ENCODE results near the gene SLX9.

SLX9 gene

GRCh38 chr21:45001134-45002095, 61.6 kb downstream of the SLX9 start:
- DNase-seq (no peak), ATAC-seq (no peak)
- H3K27ac Mint-ChIP-seq = no peak overlapping the region
- H3K4me1 Mint-ChIP-seq = peaks cover 9% of the 10 kb centered on the region
- H3K4me3 Mint-ChIP-seq = no peak overlapping the region
- H3K27me3 Mint-ChIP-seq = peaks cover 2% of the 10 kb centered on the region
- H3K9me3 Mint-ChIP-seq = peaks cover 4% of the 10 kb centered on the region
- no peaks in the 10 kb centered on the region for H3K36me3 Mint-ChIP-seq (ENCODE audit: low read depth)

- Mint-ChIP-seq H3K9me3 (peaks cover 4% of the 10 kb centered on the region), H3K27ac (no peak overlapping the region), H3K27me3 (peaks cover 5% of the 10 kb centered on the region), H3K4me3 (no peak overlapping the region), H3K4me1 (peaks cover 9% of the 10 kb centered on the region), H3K36me3 (ENCODE audit: low read depth) (no peaks in the 10 kb centered on the region)
- DNase-seq (no peak), ATAC-seq (no peak)
Observed at GRCh38 chr21:45002381-45003204, 62.8 kb downstream of the SLX9 start.

DNA sequence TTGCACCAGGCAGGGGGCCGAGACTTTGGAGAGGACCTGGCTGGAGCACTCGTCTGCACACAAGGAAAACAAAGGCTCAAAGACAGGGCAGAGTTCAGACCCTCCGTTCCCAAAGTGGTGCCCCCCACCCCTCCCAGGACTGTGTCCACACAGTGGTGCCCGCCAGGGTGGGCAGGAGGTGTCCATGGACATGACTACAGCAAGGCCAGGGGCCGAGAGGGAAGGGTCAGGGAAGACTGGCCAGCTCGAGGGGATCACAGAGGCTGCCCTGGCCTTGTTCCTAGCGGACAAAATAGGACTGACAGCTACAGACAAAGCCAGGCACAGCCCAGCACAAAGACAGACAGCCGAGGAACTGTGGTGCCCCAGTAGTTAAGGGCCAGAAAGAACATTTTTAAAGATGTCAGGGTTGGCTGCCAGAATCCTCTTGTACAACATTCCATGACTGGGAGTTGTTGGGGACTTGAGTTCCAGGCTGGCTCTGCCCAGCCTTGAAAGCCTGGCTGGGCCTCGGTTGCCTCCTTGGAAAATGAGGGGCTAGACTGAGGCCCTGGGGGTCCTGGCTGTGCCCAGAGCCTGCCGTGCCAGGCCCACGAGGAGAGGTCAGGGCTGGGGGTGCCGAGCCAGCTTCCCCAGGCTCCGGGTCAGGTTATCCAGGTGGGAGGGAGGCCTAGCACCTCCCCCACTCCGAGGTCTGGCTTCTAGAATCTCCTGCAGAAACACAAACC, 63.7 kb downstream of the SLX9 start:
- peaks cover 4% of the 10 kb centered on the region for H3K9me3 Mint-ChIP-seq
- no peaks in the 10 kb centered on the region for H3K36me3 Mint-ChIP-seq (ENCODE audit: low read depth)
- ATAC-seq (no peak), DNase-seq (no peak)
- H3K27ac Mint-ChIP-seq = no peak overlapping the region
- H3K27me3 Mint-ChIP-seq = peaks cover 8% of the 10 kb centered on the region
- no peak overlapping the region for H3K4me3 Mint-ChIP-seq
- H3K4me1 Mint-ChIP-seq = peaks cover 12% of the 10 kb centered on the region

GRCh38 chr21:45004059-45004422, 64.2 kb downstream of the SLX9 start:
- ATAC-seq (no peak), DNase-seq (no peak)
- H3K4me3 Mint-ChIP-seq = no peak overlapping the region
- H3K9me3 Mint-ChIP-seq = peaks cover 4% of the 10 kb centered on the region
- no peaks in the 10 kb centered on the region for H3K36me3 Mint-ChIP-seq (ENCODE audit: low read depth)
- H3K27ac Mint-ChIP-seq = no peak overlapping the region
- H3K27me3 Mint-ChIP-seq = peaks cover 10% of the 10 kb centered on the region
- H3K4me1 Mint-ChIP-seq = peaks cover 15% of the 10 kb centered on the region

DNA sequence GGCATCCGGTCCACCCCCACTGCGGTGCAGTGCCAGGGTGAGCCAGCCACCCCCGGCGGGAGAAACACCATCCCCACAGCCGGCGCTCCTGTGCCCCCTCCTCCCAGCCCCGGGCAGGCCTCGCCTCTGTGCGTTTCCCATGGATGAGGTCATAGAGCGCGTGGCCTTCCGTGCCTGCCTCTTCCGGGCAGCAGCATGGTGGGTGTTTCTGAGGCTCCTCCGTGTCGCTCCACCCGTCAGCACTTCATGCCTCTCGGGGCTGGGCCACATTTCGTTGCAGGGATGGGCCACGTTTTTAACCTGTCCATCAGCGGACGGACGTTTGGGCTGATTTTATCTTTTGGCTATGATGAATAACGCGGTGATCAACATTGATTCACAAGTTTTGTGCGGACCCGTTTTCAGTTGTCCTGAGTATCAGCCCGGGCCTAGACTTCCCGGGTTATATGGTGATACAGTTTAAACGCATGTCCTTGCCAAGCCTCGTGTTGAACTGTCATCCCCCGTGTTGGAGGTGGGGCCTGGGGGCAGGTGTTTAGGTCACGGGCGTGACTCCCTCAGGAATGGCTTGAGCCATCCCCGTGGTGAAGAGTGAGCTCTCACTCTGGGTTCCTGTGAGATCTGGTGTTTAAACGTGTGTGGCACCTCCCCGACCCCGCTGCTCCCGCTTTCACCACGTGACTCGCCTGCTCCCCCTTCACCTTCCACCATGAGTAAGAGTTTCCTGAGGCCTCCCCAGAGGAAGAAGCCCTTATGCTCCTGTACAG, 64.8 kb downstream of the SLX9 start:
- H3K27me3 Mint-ChIP-seq = peaks cover 11% of the 10 kb centered on the region
- peak overlapping the region; percentile 55 for H3K27ac Mint-ChIP-seq
- no peaks in the 10 kb centered on the region for H3K36me3 Mint-ChIP-seq (ENCODE audit: low read depth)
- H3K4me3 Mint-ChIP-seq = no peak overlapping the region
- peaks cover 15% of the 10 kb centered on the region for H3K4me1 Mint-ChIP-seq
- H3K9me3 Mint-ChIP-seq = peaks cover 4% of the 10 kb centered on the region
- ATAC-seq (peak; percentile 85), DNase-seq (peak; percentile 49)

GRCh38 chr21:45006536-45007095, 66.8 kb downstream of the SLX9 start:
- H3K27me3 Mint-ChIP-seq = peaks cover 19% of the 10 kb centered on the region
- ATAC-seq = no peak
- no peaks in the 10 kb centered on the region for H3K36me3 Mint-ChIP-seq (ENCODE audit: low read depth)
- no peak overlapping the region for H3K4me3 Mint-ChIP-seq
- no peak overlapping the region for H3K27ac Mint-ChIP-seq
- H3K4me1 Mint-ChIP-seq = peaks cover 15% of the 10 kb centered on the region
- DNase-seq = no peak
- peaks cover 4% of the 10 kb centered on the region for H3K9me3 Mint-ChIP-seq

GRCh38 chr21:45009616-45010015, 69.8 kb downstream of the SLX9 start:
- H3K9me3 Mint-ChIP-seq = peaks cover 4% of the 10 kb centered on the region
- H3K27me3 Mint-ChIP-seq = peaks cover 24% of the 10 kb centered on the region
- no peak overlapping the region for H3K27ac Mint-ChIP-seq
- H3K36me3 Mint-ChIP-seq (ENCODE audit: low read depth) = no peaks in the 10 kb centered on the region
- peaks cover 15% of the 10 kb centered on the region for H3K4me1 Mint-ChIP-seq
- H3K4me3 Mint-ChIP-seq = no peak overlapping the region
- no peak for ATAC-seq
- no peak for DNase-seq

DNA sequence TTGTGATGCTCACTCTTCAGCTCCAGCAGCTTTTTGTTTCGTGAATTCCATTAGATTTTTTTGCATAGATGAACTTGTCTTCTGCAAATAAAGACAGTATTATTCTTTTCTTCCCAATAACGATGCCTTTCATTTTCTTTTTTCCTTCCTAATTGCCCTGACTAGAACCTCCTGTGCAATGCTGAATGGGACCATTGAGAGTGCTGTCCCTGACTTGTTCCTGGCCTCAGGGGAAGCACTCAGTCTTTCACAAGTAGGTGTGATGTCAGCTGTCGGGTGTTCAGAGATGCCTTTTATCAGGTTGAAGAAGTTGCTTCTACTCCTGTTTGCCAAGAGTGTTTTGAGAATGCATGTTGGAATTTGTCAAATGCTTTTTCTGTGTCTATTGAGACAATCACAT, 70.3 kb downstream of the SLX9 start:
- Mint-ChIP-seq H3K4me1 (peaks cover 13% of the 10 kb centered on the region), H3K27me3 (peaks cover 24% of the 10 kb centered on the region), H3K4me3 (no peak overlapping the region), H3K9me3 (peaks cover 4% of the 10 kb centered on the region), H3K27ac (no peak overlapping the region), H3K36me3 (ENCODE audit: low read depth) (no peaks in the 10 kb centered on the region)
- no peak for ATAC-seq
- no peak for DNase-seq

- H3K27me3 Mint-ChIP-seq = peaks cover 24% of the 10 kb centered on the region
- ATAC-seq = no peak
- no peak overlapping the region for H3K4me3 Mint-ChIP-seq
- no peak for DNase-seq
- peaks cover under 1% of the 10 kb centered on the region for H3K9me3 Mint-ChIP-seq
- peaks cover 10% of the 10 kb centered on the region for H3K4me1 Mint-ChIP-seq
- no peaks in the 10 kb centered on the region for H3K36me3 Mint-ChIP-seq (ENCODE audit: low read depth)
- H3K27ac Mint-ChIP-seq = no peak overlapping the region
Observed at GRCh38 chr21:45010860-45011259, 71.0 kb downstream of the SLX9 start.

- peaks cover 10% of the 10 kb centered on the region for H3K4me1 Mint-ChIP-seq
- H3K27me3 Mint-ChIP-seq = peaks cover 29% of the 10 kb centered on the region
- no peak overlapping the region for H3K27ac Mint-ChIP-seq
- no peak overlapping the region for H3K4me3 Mint-ChIP-seq
- H3K9me3 Mint-ChIP-seq = no peaks in the 10 kb centered on the region
- DNase-seq (no peak), ATAC-seq (no peak)
- H3K36me3 Mint-ChIP-seq (ENCODE audit: low read depth) = no peaks in the 10 kb centered on the region
Observed at GRCh38 chr21:45011426-45011825, 71.6 kb downstream of the SLX9 start.

DNA sequence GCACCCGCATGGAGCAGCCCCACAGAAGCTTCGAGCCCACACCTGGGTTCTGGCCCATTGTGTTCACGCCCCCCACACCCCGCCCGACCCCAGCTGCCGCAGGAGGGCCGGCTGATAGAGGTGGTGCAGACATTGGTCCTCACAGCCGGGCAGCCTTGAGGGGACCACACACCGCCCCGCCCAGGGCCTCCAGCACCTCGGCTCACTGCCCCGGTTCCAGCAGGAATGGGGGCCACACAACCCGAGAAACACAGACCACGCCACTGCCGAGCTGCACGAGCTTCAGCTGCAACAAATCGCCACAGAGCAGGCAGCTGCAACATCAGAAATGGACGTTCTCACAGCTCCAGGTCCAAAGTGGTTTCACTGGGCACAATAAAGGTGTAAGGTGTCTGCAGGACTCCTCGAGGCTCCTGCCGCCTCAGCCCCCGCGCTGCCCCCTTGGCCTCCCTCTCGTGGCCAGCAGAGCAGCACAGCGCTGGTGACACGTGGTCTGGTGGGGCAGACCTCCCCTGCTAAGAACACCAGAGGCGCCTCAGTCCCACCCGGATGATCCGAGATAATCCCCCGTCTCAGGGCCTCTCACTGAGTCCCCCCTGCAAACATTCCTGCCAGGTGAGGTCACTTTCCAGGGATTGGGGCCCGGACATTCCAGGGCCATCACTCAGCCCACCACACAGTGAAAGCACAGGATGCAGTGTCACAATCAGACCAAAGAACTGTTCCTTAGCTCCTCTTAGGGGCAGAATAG, 72.3 kb downstream of the SLX9 start:
- Mint-ChIP-seq H3K27me3 (peaks cover 35% of the 10 kb centered on the region), H3K9me3 (no peaks in the 10 kb centered on the region), H3K36me3 (ENCODE audit: low read depth) (no peaks in the 10 kb centered on the region)

DNA sequence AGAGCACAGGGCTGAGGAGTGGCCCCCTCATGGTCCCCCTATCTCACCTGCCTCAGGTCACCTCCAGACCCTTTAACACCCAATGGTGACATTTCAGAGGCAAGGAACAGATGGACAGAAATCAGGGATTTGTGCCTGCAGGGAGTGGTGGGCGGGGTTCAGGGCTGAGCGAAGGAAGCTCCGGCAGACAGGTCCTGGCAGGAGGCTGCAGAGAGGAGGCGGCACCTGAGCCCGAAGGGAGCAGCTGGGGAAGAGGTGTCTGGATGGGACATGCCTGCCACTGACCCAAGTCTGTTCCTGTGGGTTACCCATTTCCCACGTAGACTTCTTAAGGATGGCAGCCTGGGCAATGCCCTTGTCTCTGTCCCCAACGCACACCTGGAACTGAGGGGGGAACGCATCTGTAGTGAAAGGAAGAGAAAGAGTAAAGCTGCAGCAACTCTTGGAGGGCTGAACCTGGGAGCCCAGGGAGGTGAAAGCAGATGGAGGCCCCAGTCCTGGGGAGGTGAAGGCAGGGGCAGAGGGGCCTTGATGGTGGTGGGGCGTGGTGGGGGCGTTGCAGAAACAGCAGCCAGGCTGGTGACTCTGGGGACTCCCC, 72.9 kb downstream of the SLX9 start:
- DNase-seq (no peak), ATAC-seq (no peak)
- Mint-ChIP-seq H3K9me3 (no peaks in the 10 kb centered on the region), H3K27ac (no peak overlapping the region), H3K4me1 (peaks cover 14% of the 10 kb centered on the region), H3K36me3 (ENCODE audit: low read depth) (no peaks in the 10 kb centered on the region), H3K27me3 (peaks cover 36% of the 10 kb centered on the region), H3K4me3 (no peak overlapping the region)

More for the DNA sequence above, 72.3 kb downstream of the SLX9 start:
- Mint-ChIP-seq H3K4me1 (peaks cover 10% of the 10 kb centered on the region), H3K27ac (no peak overlapping the region), H3K4me3 (no peak overlapping the region)
- no peak for DNase-seq
- no peak for ATAC-seq

All from activated naive CD8-positive, alpha-beta T cell treated with anti-CD3 and anti-CD28 coated beads, Interleukin-2, amount 50 U/mL, for 24 hours (primary cell).